GM12878 (cell line): ENCODE measurements around the gene NET1. TPM values are rescaled to one million over a fixed set of nuclear protein-coding genes. Genes with fewer than 3 reads are reported as not detected.

Experiments
- ATAC-seq: fragments of 200-7000 bp; cut with Tn5 transposase; 3 replicates; pipeline ENCODE4 v1.9.1; 2020; ENCODE audit warnings: mild to moderate bottlenecking, moderate library complexity
- BruUV-seq: library from RNA; stranded (reverse); fragments of 400-500 nt; replicated peaks from 2 replicates; lab custom pipeline; 2021; lab: Mats Ljungman, UMichigan
- CTCF ChIA-PET: fragments of 300-600 bp; sonication (Branson Sonifier 250); formaldehyde crosslinking; extraction: SDS; loops from one replicate; lab custom pipeline; 2021; ENCODE audit warnings: inconsistent platforms; lab: Yijun Ruan, JAX
- POLR2A ChIA-PET: fragments of 350-600 bp; formaldehyde crosslinking; extraction: SDS; loops from one replicate; lab custom pipeline; 2021; ENCODE audit warnings: inconsistent platforms; lab: Charles Lee
- RAD21 ChIA-PET: fragments of 300-600 bp; sonication (Branson Sonifier 250); formaldehyde crosslinking; loops from one replicate; lab custom pipeline; 2023; ENCODE audit warnings: antibody characterized with exemption; ENCODE audit not compliant: unreplicated experiment; lab: Charles Lee
- SMC1A ChIA-PET: fragments of 300-600 bp; sonication (Branson Sonifier 250); formaldehyde crosslinking; loops from one replicate; lab custom pipeline; 2023; ENCODE audit not compliant: unreplicated experiment, uncharacterized antibody; lab: Charles Lee
- DNase-seq: peaks from one replicate; pipeline ENCODE4 v3.0.0-alpha.2; 2011; ENCODE audit warnings: low read depth, low spot score
- FAIRE-seq: peaks from 3 replicates; lab custom pipeline; 2011; peaks lifted over from hg19 to GRCh38; lab: Jason Lieb, UNC
- H2AFZ ChIP-seq: 2 replicates; pipeline ENCODE4 v1.6.0; 2011; ENCODE audit warnings: low read depth, low read length, control low read depth; ENCODE audit not compliant: control insufficient read depth
- H3K27ac ChIP-seq: 2 replicates; pipeline ENCODE4 v1.5.1; 2011; ENCODE audit warnings: control low read depth; ENCODE audit not compliant: control insufficient read depth, insufficient read depth
- H3K27me3 ChIP-seq, 2 experiments: replicated peaks in 1 of 2; 2 replicates each; pipeline versions ENCODE4 v1.6.0 to v1.6.1; 2011; ENCODE audit warnings: low read length in 1 of 2; ENCODE audit not compliant: control insufficient read depth in 2 of 2, insufficient read depth in 2 of 2
- H3K36me3 ChIP-seq, 2 experiments: 2 replicates each; pipeline ENCODE4 v1.5.1; 2011; ENCODE audit warnings: low read length in 1 of 2; ENCODE audit not compliant: control insufficient read depth in 2 of 2, insufficient read depth in 2 of 2
- H3K4me1 ChIP-seq: 2 replicates; pipeline ENCODE4 v1.6.1; 2011; ENCODE audit warnings: mild to moderate bottlenecking, low read length, moderate library complexity, mixed read lengths; ENCODE audit not compliant: control insufficient read depth, insufficient read depth
- H3K4me2 ChIP-seq: 2 replicates; pipeline ENCODE4 v1.6.0; 2011; ENCODE audit warnings: control low read depth; ENCODE audit not compliant: control insufficient read depth, insufficient read depth
- H3K4me3 ChIP-seq: fragments of 200-600 bp; sonication (generic); 2 replicates; pipeline ENCODE4 v1.5.1; 2016
- H3K79me2 ChIP-seq: 2 replicates; pipeline ENCODE4 v1.6.0; 2011; ENCODE audit warnings: low read length; ENCODE audit not compliant: control insufficient read depth, insufficient read depth
- H3K9ac ChIP-seq: 2 replicates; pipeline ENCODE4 v1.8.0; 2011; ENCODE audit warnings: low read length, control low read depth, mixed read lengths; ENCODE audit not compliant: control insufficient read depth, insufficient read depth
- H3K9me3 ChIP-seq: replicated peaks from 3 replicates; pipeline ENCODE4 v1.5.1; 2011; ENCODE audit warnings: mild to moderate bottlenecking, low read length; ENCODE audit not compliant: control insufficient read depth, insufficient read depth
- H4K20me1 ChIP-seq: 2 replicates; pipeline ENCODE4 v1.6.0; 2011; ENCODE audit not compliant: control insufficient read depth, insufficient read depth
- BRCA1 ChIP-seq: IDR thresholded peaks from 2 replicates; pipeline ENCODE4 v1.6.1; 2011; ENCODE audit warnings: low read depth, low read length, improper control_type of control experiment
- EED ChIP-seq: sonication (generic); IDR thresholded peaks from 2 replicates; pipeline ENCODE4 v1.6.1; 2016; ENCODE audit warnings: antibody characterized with exemption, low read depth
- HDGF ChIP-seq: fragments of 450-650 bp; IDR thresholded peaks from 2 replicates; pipeline ENCODE4 v1.6.1; 2016; ENCODE audit warnings: antibody characterized with exemption
- RUNX3 ChIP-seq: IDR thresholded peaks from 2 replicates; pipeline ENCODE4 v1.6.1; 2012; ENCODE audit warnings: low read length, inconsistent platforms
- TCF7 ChIP-seq: IDR thresholded peaks from 2 replicates; pipeline ENCODE4 v1.6.1; 2014; ENCODE audit warnings: antibody characterized with exemption, borderline replicate concordance
- WGBS: methylation state at CpG from one replicate; pipeline ENCODE4 v1.1.6; 2016; ENCODE audit warnings: low lambda C conversion rate; ENCODE audit not compliant: insufficient replicate concordance, insufficient coverage; ENCODE audit errors: missing lambda C conversion rate; 5-methylcytosine and 5-hydroxymethylcytosine counted together
- in situ Hi-C: fragments of 300-500 bp; cut with MboI; formaldehyde crosslinking; loops from 9 replicates; pipeline ENCODE4 v1.14.3; 2018; ENCODE audit warnings: mixed read lengths
- intact Hi-C: fragments of 100-400 bp; cut with micrococcal nuclease; formaldehyde crosslinking; loops from one replicate; pipeline ENCODE4 v1.14.2; 2022; ENCODE audit not compliant: unreplicated experiment
- polyA plus RNA-seq, 11 experiments: library from polyadenylated mRNA; depleted of rRNA in 4 of 11; unstranded in 6 of 11; stranded (reverse) in 5 of 11; fragments of >200 nt; fragmentation: Nextera tagmentation in 4 of 11; fragmentation: Illumina TruSeq in 1 of 11; extraction: Ambion mirVana in 4 of 11; extraction: Trizol in 1 of 11; gene quantifications; 1 replicate in 1 of 11; 2 replicates in 10 of 11; pipeline versions ENCODE4 v1.2.1 to v1.2.3, GENCODE V29; 2011 to 2016; ENCODE audit warnings: inconsistent platforms in 2 of 11, missing spikeins in 2 of 11, low read depth in 1 of 11
- total RNA-seq, 4 experiments: library from RNA; depleted of rRNA in 3 of 4; stranded (reverse); fragments of >200 nt in 3 of 4; fragmentation: Illumina TruSeq in 1 of 4; extraction: Trizol in 1 of 4; gene quantifications; 2 replicates each; pipeline versions ENCODE4 v1.2.1 to v1.2.3, GENCODE V29; 2013 to 2021
- TF ChIP-seq, protein P1 (sequence below): fragments of 450-650 bp; IDR thresholded peaks from 2 replicates; pipeline ENCODE4 v1.6.1; 2017; ENCODE audit warnings: low read depth, mild to moderate bottlenecking, moderate library complexity
- TF ChIP-seq, protein P2 (sequence below): fragments of 450-650 bp; formaldehyde crosslinking; IDR thresholded peaks from 2 replicates; pipeline ENCODE4 v1.4.0; 2022; ENCODE audit warnings: mild to moderate bottlenecking, moderate library complexity
- TF ChIP-seq, protein P3 (sequence below): IDR thresholded peaks from 2 replicates; pipeline ENCODE4 v1.6.1; 2011; ENCODE audit warnings: borderline replicate concordance, low read depth, mild to moderate bottlenecking, moderate library complexity, mixed read lengths, low read length; ENCODE audit not compliant: insufficient read depth; ENCODE audit errors: extremely low read length
- TF ChIP-seq, protein P4 (sequence below): fragments of 450-650 bp; conservative IDR thresholded peaks from 2 replicates; pipeline ENCODE4 v1.6.1; 2017; ENCODE audit warnings: mild to moderate bottlenecking, moderate library complexity

The NET1 gene
- total and polyA plus RNA-seq, 10 of the 15 experiments (the other 5 are each of a cell fraction or from before 2014, with no cell fraction given), result 6.5 to 22.7 (median 18.4) TPM

- TF ChIP-seq, protein P1, sequence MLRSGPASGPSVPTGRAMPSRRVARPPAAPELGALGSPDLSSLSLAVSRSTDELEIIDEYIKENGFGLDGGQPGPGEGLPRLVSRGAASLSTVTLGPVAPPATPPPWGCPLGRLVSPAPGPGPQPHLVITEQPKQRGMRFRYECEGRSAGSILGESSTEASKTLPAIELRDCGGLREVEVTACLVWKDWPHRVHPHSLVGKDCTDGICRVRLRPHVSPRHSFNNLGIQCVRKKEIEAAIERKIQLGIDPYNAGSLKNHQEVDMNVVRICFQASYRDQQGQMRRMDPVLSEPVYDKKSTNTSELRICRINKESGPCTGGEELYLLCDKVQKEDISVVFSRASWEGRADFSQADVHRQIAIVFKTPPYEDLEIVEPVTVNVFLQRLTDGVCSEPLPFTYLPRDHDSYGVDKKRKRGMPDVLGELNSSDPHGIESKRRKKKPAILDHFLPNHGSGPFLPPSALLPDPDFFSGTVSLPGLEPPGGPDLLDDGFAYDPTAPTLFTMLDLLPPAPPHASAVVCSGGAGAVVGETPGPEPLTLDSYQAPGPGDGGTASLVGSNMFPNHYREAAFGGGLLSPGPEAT, result no peak
- TF ChIP-seq TCF7, result no peak
Measured at GRCh38 chr10:5418584-5418983, 6.2 kb downstream of the NET1 start (continued).

DNA sequence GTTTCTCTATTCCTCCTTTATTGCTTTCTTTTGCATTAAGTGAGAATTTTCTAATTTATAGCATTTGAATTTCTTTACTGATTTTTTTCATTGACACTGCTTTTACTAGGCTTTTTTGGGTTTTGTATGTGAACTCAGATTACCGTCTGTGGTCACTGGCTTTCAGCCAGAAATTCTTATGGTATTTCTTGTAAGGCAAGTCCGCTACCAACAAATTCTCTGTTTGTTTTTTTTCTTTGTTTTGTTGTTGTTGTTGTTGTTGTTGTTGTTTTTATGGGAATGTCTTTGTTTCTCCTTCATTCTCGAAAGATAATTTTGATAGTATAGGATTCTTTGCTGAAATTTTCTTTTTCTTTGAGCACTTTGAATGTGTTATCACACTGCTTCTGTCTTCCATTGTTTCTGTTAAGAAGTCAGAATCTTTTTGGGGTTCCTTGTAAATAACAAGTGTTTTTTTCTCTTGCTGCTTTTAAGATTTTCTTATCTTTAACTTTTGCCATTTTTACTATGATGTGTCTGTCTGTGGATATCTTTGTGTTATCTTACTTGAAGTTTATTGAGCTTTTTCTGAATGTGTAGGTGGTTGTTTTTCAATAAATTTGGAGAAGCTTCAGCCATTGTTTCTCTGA lies 7.2 kb downstream of the NET1 start:
- H3K36me3 ChIP-seq, result no peaks in the 10 kb centered on the region
- DNase-seq, result no peak
- H4K20me1 ChIP-seq, result no peaks in the 10 kb centered on the region
- no peak overlapping the region for H2AFZ ChIP-seq
- no peaks in the 10 kb centered on the region for H3K27me3 ChIP-seq
- no peak for FAIRE-seq
- ChIA-PET RAD21 (no interaction called here), SMC1A (interaction anchor here (0.7 to 2.2 kb wide), 2 partner anchors 15 to 23 kb away, joined by 3 to 5 read pairs; no protein-coding TSS in a partner anchor), CTCF (interaction anchor here (1.3 to 4.1 kb wide), 2 partner anchors 14 to 204 kb away, joined by 3 to 26 read pairs; no protein-coding TSS in a partner anchor), POLR2A (no interaction called here)
- 96% methylated on average over 3 of the region's 3 CpGs for WGBS
- peaks cover 16% of the 10 kb centered on the region for H3K79me2 ChIP-seq
- no peaks in the 10 kb centered on the region for H3K4me1 ChIP-seq
- no peak overlapping the region for H3K27ac ChIP-seq
- no TSS peak for BruUV-seq
- H3K9ac ChIP-seq, result no peak overlapping the region
- in situ Hi-C loops (no loop called here), intact Hi-C loops (no loop called here)
- ATAC-seq, result no peak
- no peak overlapping the region for H3K4me2 ChIP-seq
- H3K9me3 ChIP-seq, result no peaks in the 10 kb centered on the region; the same call in 1 of the 3 replicates
- no peak overlapping the region for H3K4me3 ChIP-seq
- TF ChIP-seq, protein P2, sequence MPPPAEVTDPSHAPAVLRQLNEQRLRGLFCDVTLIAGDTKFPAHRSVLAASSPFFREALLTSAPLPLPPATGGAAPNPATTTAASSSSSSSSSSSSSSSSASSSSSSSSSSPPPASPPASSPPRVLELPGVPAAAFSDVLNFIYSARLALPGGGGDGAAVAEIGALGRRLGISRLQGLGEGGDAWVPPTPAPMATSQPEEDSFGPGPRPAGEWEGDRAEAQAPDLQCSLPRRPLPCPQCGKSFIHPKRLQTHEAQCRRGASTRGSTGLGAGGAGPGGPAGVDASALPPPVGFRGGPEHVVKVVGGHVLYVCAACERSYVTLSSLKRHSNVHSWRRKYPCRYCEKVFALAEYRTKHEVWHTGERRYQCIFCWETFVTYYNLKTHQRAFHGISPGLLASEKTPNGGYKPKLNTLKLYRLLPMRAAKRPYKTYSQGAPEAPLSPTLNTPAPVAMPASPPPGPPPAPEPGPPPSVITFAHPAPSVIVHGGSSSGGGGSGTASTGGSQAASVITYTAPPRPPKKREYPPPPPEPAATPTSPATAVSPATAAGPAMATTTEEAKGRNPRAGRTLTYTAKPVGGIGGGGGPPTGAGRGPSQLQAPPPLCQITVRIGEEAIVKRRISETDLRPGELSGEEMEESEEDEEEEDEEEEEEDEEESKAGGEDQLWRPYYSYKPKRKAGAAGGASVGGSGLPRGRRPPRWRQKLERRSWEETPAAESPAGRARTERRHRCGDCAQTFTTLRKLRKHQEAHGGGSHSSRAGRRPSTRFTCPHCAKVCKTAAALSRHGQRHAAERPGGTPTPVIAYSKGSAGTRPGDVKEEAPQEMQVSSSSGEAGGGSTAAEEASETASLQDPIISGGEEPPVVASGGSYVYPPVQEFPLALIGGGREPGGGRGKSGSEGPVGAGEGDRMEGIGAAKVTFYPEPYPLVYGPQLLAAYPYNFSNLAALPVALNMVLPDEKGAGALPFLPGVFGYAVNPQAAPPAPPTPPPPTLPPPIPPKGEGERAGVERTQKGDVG (CRISPR knock-in tag), result no peak
- no peak for TF ChIP-seq RUNX3
- TF ChIP-seq, protein P3, sequence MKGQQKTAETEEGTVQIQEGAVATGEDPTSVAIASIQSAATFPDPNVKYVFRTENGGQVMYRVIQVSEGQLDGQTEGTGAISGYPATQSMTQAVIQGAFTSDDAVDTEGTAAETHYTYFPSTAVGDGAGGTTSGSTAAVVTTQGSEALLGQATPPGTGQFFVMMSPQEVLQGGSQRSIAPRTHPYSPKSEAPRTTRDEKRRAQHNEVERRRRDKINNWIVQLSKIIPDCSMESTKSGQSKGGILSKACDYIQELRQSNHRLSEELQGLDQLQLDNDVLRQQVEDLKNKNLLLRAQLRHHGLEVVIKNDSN, result no peak
- TF ChIP-seq BRCA1, result no peak
- no peak for TF ChIP-seq HDGF
- TF ChIP-seq, protein P4, sequence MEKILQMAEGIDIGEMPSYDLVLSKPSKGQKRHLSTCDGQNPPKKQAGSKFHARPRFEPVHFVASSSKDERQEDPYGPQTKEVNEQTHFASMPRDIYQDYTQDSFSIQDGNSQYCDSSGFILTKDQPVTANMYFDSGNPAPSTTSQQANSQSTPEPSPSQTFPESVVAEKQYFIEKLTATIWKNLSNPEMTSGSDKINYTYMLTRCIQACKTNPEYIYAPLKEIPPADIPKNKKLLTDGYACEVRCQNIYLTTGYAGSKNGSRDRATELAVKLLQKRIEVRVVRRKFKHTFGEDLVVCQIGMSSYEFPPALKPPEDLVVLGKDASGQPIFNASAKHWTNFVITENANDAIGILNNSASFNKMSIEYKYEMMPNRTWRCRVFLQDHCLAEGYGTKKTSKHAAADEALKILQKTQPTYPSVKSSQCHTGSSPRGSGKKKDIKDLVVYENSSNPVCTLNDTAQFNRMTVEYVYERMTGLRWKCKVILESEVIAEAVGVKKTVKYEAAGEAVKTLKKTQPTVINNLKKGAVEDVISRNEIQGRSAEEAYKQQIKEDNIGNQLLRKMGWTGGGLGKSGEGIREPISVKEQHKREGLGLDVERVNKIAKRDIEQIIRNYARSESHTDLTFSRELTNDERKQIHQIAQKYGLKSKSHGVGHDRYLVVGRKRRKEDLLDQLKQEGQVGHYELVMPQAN, result no peak
- no peak for TF ChIP-seq EED
